Measurements from ENCODE around the gene FETUB.
A peak's percentile ranks its signal among the peaks of the same experiment; 100 is the strongest.

GRCh38 chr3:186614597-186615483 is 25.4 kb upstream of the FETUB start:
- TF ChIP-seq, protein P1, sequence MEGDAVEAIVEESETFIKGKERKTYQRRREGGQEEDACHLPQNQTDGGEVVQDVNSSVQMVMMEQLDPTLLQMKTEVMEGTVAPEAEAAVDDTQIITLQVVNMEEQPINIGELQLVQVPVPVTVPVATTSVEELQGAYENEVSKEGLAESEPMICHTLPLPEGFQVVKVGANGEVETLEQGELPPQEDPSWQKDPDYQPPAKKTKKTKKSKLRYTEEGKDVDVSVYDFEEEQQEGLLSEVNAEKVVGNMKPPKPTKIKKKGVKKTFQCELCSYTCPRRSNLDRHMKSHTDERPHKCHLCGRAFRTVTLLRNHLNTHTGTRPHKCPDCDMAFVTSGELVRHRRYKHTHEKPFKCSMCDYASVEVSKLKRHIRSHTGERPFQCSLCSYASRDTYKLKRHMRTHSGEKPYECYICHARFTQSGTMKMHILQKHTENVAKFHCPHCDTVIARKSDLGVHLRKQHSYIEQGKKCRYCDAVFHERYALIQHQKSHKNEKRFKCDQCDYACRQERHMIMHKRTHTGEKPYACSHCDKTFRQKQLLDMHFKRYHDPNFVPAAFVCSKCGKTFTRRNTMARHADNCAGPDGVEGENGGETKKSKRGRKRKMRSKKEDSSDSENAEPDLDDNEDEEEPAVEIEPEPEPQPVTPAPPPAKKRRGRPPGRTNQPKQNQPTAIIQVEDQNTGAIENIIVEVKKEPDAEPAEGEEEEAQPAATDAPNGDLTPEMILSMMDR (IDR thresholded peaks at IDR 0.05 in 4 of 5, conservative IDR thresholded peaks at IDR 0.05 in 1 of 5) = peak; percentile 78 to 97 (median 80)
- no peak for TF ChIP-seq POLR2A (IDR thresholded peaks at IDR 0.05)
